GM18861 (cell line): Measurements from ENCODE around the gene PIK3R1.

Source experiments
- ATAC-seq: cut with Tn5 transposase; IDR thresholded peaks from one replicate; pipeline ENCODE4 v1.9.1; 2021; ENCODE audit not compliant: unreplicated experiment

PIK3R1 gene

GRCh38 chr5:68319706-68320412 lies 104.3 kb downstream of the PIK3R1 start:
- ATAC-seq = no peak

DNA sequence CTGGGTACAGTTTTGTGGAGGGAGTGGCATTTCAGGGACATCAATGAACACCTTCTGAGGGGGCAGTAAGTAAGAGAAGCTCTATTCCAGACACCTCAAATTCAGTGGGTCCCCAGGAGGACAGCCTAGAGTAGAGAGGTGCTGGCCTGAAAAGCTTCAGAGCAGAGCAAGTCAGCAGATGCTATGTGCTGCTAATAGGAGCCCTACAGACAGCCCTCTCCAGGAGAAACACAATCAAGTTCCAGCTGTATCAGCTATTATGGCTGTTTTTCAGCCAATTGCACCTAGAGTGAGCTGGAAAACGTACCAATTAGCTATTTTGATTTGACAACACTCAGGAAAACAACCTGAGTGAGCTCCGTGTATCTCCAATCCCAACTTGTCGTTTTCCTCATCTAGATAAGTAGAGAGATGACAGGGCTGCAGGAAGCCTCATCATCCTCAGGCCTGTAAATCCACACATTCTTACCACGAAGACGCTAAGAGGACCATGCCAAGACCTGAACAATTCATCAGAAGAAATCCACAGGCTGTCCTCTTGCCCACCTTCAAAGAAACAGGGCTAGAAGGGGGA lies 104.9 kb downstream of the PIK3R1 start:
- no peak for ATAC-seq

DNA sequence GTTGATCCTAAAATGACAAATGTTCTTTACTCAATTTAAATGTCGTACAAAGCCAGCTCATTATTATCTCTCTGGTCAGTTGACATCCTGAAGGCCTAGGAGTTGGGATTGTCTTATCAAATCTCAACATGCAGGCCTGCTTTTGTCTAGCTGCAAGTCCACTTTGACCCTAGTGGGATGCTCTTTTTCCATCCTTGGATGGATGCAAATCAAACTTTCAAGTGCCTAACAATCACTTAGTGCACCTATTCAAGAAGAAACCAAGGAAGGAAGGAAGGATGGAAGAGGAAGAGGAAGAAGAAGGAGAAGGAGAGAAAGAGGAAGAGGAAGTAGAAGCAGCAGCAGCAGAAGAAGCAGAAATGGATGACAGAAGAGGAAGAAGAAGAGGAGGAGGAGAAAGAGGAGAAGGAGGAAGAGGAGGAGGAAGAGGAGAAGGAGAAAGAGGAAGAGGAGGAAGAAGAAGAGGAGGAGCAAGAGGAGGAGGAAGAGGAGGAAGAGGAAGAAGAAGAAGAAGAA lies 109.6 kb downstream of the PIK3R1 start:
- ATAC-seq = no peak

- ATAC-seq = no peak
Measured at GRCh38 chr5:68329554-68330255, 114.1 kb downstream of the PIK3R1 start.

GRCh38 chr5:68330574-68330973 lies 115.0 kb downstream of the PIK3R1 start:
- ATAC-seq = no peak

GRCh38 chr5:68331192-68332079 lies 115.9 kb downstream of the PIK3R1 start:
- ATAC-seq = no peak

GRCh38 chr5:68332080-68332451 lies 116.5 kb downstream of the PIK3R1 start:
- no peak for ATAC-seq

DNA sequence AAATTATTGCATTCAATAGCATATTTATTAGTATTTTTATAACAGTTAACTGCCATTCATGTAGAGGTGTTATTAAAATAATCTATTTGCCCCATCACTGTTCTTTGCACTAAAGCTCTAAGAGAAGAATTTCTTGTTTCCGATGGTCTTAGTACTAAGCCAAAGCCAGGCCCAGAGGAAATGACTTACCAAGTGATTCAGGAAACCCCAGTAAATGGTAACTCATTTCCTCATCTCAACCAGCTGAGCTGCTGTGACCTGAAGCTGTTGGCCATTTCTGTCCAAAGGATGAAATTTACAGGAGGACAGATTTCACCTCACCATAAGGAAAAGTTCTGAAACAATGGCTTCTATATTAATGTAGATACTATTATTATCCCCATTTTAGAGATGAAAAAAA lies 117.0 kb downstream of the PIK3R1 start:
- no peak for ATAC-seq

DNA sequence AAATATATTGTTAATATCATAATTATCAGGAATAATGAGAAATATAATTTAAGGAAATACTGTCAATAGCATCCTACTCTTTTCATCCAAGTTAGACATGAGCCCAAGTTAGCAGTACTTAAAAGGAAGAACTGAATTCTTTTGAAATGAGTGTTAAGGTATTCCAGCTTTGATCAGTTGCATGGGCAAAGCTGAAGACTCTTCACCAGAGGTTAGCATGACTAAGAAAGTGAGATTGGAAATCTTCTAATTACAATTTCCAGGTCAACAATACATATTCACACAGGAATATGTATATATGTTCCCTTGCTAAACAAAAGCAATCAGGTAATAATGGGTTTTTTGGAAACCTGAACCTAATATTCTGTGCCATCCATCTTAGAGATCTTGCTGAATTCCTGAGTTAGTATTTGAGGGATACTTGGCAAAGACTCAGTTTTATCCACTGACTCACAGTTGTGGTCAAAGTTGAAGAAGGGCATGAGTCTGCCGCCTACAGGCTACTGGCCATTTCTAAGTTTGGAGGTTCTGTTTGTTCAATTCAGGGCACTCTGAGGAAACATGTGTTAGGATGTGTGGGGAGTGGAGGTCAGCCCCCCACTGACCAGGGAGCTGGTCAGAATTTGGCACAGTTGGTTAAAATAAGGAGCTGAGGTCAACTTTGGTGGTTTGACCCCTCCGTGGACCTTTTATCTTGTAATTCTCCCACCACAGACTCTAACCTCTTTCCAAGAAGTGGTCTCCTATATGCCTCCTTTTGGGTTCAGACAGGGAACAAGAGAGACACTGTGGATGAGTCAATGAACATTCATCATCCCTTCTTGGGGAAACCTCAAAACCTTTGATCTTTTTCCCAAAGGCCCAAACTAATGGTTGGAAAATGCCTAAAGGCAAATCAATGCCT lies 118.3 kb downstream of the PIK3R1 start:
- no peak for ATAC-seq

- no peak for ATAC-seq
Measured at GRCh38 chr5:68334553-68334886, 119.0 kb downstream of the PIK3R1 start.

- no peak for ATAC-seq
Measured at GRCh38 chr5:68335075-68335474, 119.5 kb downstream of the PIK3R1 start.

- ATAC-seq = no peak
Measured at GRCh38 chr5:68336200-68336599, 120.6 kb downstream of the PIK3R1 start.

DNA sequence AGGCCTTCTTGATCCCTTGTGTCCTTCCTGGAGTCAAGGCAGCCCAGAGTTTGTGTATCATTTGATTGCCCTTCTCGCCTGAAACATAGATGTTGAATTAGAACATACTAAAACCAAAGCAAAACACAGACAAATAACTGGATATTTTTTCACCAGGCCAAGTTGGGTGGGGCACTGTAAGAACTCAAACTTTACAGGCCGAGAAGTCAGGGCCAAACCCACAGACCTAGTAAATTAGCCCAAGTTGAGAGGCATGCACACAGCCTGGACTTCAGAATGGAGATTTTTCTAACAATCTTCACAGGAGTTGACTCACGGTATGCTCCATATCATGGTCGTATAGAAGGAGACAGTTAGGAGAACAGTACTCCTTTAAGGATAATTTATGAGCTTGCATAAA lies 121.7 kb downstream of the PIK3R1 start:
- ATAC-seq = no peak

DNA sequence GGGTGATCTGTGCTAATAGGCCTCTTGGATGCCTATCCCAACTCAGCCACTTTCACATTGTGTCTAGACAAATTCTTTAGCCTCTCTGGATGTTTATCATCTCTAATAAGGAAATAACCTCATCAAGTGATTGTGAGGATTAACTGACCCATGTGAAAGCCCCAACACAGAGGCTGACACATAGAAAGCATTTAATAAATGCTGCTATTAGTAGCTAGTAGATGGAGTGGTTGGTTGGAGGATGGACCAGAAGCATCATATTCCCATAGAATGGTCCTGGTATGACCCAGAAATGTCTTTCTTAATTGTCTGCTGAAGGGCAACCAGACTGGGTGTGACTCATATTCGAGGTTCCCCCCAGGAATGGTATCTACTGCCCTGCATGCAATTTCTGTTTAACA lies 124.4 kb downstream of the PIK3R1 start:
- no peak for ATAC-seq

DNA sequence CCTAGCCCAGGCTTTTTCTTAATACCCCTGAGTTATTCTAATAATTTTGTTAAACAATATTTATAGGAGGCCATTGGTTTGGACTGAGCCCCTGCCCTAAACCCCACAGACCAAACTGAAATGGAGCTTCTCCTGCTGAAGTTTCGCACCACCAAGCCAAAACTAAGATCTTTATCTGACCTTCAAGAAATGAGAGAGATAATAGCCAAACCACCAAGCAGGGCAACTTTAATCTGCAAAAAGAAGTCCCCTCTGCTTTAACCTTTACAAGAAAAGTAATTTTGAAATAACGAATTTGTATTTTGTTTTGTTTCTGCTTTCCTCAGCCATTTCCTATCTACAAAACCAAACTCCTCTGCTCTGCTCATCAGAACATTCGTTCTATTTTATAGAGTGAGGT lies 125.5 kb downstream of the PIK3R1 start:
- ATAC-seq = no peak

GRCh38 chr5:68342693-68343092 lies 127.1 kb downstream of the PIK3R1 start:
- ATAC-seq = no peak

- peak; percentile 70 for ATAC-seq
Measured at GRCh38 chr5:68343421-68343826, 127.9 kb downstream of the PIK3R1 start.

GRCh38 chr5:68344447-68345111 lies 129.0 kb downstream of the PIK3R1 start:
- peak; percentile 47 for ATAC-seq

DNA sequence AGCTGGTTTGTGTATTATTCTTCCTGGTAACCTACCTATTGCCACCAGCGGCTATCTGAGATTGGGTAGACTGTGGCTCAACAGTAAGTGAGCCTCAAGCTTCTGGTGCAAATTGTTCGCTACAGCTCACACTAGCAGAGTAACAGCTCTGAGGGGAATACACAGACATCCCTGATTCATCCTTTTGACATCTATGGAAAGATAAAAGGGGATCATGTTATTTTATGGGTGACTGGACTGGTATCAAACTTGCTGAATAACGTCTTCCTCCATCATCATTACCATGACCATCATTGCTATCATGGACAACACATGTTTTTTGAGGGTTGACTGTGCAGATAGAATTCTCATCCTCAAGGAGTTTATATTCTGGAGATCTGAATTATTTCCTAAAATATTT lies 129.6 kb downstream of the PIK3R1 start:
- no peak for ATAC-seq

DNA sequence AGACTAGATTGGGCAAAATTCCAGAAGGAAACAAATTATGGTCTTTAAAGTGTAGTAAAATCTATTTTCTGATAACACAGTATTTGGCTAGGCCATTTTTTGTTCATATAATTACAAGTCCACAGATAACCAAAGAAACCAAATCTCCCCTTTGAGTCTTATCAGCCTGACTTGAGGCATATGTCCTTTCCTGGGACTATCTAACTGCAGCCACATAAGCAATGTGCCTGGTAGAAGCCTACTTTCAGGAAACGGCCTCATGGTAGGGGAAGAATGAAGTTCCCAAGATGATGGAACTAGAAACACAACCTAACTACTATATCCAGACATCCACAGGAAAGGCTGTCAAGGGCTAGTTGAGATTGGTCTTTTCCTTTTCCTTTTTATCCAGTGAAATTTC lies 130.0 kb downstream of the PIK3R1 start:
- no peak for ATAC-seq
